GM21786 (cell line): ENCODE data around the gene FUT6.

Source experiments
- ATAC-seq: cut with Tn5 transposase; IDR thresholded peaks from one replicate; pipeline ENCODE4 v1.9.1; 2021; ENCODE audit not compliant: unreplicated experiment

Gene FUT6

DNA sequence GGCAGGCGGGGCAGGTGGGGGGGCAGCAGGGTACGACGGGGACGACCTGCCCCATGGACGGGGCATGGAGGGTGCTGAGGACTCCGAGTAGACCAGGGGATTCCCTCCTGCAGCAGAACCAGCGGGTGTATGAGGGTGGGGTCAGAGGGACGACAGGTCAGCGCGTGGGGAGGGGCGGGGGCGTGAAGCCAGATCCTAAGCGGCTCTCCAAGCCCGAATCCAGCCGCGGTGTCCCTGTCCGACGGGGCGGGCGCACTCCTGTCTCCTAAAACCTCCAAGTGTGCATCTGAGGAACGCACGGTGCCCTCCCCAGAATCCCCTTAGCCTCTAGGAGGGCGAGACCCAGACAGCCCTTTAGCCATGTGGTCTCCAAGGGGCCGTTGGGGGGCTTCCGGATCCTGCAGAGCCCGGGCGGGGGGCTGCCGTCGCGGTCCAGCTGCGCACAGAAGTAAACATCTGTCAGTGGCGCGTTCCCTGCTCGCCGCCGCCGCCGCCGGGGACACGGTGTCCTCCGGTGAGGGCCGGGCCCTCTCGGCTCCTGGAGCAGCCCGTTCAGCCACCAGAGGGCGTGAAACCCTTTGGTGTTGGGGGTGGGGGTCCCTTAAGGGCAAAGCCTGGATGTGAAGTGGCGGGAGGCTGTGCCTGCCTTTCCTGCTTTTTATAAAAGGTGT lies 33.9 kb downstream of the FUT6 start:
- ATAC-seq = no peak

DNA sequence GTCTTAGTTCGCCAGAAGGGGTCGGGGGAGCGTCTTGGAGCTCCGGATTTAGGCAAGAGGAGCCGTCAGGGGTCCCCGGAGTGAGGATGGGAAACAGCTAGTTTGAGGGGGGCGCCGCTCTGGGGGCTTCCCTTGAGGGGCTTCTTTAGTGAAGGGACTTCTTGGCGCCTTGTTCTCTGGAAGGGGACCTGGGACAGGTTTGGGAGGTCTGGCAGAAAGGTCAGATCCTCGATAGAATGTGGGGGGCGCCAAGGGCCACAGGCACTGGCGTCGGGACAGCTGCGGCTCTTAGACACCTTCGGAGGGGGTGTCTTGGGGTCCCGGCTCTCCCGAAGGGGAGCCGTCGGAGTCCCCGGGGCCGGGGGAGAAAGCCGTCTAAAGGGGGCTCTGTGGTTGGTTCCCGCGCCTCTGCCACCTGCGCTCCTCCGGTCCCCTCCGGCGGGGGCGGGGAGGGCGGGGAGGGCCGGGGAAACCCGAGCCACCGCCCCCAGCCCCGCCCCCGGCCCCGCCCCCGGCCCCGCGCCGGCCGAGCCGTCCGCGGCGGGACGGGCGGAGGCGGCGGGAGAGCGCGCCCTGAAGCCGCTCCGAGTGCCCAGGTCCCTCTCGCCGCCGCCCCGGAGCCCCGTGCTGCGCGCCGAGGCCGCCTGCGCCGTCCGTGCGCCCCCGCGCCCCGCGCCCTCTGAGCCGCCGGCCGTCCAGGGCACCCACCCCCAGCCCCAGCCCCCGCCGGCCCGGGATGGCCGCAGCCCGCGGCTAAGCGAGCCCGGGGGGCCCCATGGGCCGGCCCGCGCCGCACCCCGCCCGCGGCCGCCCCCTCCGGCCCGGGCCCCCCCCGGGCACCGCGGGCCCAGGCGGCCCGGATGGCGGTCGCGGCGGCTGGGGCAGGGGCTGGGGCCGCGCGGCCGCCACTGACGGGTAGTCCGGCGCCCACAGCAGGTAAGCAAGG lies 34.7 kb downstream of the FUT6 start, which contains the start of gene NRTN:
NRTN (plus strand) TSS at position 552 of the 946 bp plus-strand sequence. CDS start 19,099 bp downstream, outside the sequence.
- no peak for ATAC-seq

DNA sequence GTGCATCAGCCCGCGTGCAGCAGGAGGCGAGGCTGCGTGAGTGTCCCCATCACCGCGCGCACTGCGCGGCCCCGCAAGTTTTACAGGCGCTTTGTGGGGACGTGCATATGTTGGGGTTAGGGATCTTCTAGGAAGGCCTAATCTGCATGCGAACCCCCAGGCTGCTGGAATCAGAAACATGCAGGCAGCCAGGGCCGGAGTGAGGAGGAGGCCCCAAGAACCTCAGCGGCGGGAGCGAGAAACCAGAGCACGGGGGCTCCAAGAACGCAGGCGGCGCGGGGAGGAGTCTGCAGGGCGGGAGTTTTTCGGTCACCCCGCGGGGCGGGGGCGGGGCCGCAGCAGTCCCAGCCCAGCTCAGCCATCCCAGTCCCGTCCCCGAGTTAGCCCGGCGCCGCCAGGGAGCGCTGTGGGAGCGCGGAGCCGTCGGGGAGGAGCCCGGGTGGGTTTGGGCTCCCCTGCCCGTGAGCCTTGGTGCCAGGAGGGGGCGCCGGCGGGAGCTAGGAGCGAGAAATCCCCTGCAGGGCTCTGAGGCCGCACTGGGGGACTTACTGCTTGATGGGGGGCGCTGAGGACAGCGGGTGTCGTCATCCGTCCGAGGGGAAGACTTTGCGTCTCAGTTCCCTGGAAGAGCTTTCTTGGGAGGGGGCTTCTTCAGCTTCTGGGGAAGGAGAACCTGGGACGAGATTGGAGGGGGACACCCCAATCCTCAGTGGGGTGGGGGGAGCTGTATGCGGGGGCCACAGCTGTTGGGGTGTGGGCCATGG lies 35.6 kb downstream of the FUT6 start:
- peak; percentile 63 for ATAC-seq

DNA sequence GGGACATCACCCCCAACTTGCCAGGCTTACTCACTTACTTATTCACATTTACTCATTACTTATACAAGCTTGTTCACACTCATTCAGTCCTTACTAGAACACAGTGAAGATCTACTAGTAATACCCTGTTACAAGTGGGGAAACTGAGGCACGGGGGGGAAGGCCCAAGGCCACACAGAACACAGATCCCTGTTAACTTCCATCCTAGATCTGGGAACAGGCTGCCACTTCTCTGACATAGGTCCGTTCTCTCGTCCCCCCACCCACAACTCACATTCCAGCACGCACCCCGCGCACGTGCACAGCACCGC lies 36.1 kb downstream of the FUT6 start:
- no peak for ATAC-seq

DNA sequence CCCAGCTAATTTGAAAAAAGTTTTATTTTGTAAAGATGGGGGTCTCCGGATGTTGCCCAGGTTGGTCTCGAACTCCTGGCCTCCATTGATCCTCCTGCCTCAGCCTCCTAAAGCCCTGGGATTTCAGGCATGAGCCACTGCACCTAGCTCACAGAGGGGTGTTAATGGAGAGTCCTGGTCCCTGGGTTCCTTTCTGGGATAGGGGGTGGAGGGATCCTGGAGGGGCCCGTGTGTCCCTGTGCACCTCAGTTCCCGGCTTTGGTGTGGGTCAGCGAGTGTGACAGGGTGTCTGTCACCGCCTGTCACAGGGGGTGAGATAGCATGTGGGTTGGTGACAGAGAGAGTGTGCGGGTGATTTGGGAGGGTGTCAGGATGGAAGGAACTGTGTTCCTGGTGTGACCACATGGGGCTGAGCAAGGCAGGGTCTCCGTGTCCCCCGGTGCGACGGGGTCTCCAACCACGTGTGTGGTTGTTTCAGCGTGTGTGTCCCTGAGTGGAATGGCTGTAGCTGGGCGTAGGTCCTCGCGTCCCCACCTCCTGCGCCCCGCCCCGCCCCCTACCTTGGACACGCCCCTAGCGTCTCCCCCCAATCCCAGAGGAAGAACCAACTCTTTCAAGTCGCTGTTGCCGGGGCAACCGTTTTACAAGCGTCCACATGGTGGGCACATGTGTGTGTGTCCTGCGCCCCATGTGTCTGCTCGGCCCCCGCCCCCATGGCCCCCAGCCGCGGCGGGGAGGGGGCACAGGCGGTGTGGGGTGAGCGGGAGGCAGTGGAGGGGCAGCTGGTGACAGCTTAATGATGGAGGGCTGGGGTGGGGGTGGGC lies 37.5 kb downstream of the FUT6 start:
- no peak for ATAC-seq

DNA sequence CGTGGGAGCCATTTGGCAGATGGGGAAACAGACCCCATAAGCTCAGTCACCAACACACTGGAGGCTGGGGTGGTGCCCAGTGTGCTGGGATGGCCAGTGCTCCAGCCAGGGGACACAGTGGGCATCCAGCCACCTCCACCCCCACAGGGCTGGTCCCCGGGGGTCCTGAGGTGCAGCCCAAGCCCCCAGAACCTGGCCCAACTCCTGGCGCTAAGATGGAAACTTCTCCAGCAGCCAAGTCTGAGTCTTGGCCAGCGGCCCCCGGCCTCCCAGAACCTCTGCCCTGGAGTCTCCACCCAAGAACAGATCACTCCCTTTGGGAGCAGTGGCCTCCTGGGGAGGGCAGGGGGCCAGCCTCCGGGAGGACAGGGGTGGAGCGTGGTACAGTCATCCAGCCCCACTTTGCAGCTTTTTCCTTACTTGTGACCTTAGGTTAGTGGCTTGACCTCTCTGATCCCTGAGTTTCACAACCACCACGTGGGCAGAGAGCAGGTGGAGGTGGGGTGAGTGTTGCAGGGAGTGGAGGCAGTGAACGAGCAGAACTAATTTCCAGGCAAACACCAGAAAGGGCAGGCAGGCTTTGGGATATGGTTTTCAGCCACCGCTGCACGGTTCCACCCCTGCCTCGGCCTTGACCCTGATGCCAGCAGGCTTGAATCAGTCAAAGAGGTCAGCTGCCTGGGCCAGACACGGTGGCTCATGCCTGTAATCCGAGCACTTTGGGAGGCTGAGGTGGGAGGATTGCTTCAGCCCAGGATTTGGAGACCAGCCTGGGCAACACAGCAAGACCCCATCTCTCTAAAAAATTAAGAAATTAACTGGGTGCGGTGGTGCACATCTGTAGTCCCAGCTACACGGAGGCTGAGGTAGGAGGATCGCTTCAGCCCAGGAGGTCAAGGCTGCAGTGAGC lies 38.9 kb downstream of the FUT6 start:
- ATAC-seq = no peak

DNA sequence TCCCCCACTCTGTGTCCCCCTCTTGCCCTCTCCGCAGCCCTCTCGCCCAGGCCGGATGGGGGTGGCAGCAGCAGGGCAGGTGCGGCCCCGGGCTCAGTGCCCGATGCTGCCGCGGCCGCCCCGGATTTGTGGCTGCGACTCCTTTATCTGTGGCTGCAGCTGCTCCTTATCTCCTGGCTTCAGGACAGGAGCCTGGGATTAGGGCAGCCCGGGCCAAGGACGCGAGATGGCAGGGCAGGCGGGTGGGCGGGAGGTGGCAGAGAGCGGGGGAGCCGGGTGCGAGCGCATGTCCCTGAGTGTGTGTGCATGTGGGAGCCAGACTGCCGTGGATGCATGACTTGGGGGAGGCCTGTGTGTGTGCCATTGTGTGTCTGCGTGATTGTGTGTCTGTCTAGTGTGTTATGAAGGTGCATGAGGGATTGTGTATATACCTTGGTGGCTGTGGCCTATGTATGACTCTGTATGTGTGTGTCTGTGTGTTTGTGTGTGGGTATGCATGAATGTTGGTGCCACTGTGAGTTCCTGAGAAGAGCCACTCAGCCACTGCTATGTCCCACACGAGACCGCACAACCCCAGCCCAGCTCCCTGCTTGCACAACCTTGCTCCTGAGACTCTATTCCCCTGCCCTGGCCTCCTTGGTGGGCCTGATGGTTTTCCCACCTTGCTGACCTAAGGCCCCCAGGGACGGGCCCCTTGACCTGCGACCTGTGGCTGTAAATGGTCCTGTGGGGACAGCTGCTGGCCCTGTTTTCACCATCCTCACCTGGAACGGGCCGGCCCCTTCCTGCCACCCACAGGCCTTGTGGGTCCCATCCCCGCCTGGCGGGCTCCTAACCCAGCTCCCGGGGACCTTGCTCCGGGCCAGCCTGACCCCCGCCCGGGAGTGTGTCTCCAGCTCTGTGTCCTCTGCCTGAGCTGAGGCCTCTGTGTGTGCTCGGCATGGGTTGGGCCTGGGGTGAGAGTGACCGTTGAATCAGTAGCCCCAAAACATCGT lies 40.0 kb downstream of the FUT6 start:
- no peak for ATAC-seq

DNA sequence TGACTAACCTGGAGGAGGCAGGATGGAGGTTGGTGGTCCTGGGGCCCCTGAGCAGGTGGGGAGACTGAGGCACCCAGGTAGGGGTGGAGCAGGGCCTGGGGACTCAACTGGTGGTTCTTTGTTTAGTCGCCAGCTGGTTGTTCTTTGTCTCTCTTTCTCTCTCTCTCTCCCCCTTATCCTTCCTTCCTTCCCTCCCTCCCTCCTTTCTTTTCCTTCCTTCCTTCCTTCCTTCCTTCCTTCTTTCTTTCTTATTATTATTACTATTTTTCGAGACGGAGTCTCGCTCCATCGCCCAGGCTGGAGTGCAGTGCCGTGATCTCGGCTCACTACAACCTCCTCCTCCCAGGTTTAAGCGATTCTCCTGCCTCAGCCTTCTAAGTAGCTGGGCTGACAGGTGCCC lies 41.3 kb downstream of the FUT6 start:
- ATAC-seq = no peak

DNA sequence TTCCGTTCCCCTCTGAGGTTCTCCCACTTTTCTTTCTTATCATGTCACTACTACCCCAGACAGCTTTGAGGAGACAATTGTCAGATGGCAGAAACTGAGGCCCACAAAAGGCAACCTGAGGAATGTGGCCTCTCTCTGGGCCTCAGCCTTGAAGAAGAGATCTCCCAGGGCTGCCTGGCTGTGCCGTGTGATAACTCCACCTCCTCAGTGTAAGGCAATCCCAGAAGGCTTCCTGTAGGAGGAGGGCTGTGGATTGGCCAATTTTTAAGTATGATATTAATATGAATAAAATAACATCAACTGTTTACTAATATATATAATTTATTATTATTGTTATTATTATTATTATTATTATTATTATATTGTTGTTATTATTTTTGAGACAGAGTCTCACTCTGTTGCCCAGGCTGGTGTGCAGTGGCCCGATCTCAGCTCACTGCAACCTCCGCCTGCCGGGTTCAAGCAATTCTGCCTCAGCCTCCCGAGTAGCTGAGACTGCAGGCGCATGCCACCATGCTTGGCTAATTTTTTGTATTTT lies 44.1 kb downstream of the FUT6 start:
- no peak for ATAC-seq

DNA sequence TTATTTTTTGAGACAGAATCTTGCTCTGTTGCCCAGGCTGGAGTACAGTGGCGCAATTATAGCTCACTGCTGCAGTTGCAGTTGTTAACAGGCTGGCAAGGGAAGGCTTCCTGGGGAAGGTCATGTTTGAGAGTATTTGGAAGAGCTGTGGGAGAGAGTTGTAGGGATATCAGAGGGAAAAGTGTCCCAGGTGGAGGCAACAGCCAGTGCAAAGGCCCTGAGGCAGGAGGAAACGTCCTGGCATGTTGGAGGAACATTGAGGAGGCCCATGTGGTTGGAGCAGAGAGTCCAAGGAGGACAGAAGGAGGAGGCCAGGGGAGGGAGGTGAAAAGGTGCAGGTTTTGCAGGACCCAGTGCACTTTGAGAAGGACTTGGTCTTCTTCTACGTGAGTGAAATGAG lies 46.3 kb downstream of the FUT6 start:
- ATAC-seq = no peak

DNA sequence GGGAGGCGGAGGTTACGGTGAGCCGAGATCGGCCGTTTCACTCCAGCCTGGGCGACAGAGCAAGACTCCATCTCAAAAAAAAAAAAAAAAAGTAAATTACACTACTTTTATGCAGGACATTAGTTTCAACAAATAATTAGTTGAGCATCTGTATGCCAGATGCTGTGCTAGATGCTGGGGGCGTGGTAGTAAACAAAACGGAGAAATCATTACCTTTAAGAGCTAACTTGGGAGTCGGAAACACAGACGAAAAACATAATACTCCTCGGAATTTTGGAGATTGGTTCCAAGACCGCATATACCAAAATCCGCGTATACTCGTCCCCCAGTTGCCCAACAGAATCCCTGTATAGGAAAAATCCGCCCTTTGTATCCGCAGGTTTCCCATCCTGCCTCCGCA lies 47.3 kb downstream of the FUT6 start:
- no peak for ATAC-seq

DNA sequence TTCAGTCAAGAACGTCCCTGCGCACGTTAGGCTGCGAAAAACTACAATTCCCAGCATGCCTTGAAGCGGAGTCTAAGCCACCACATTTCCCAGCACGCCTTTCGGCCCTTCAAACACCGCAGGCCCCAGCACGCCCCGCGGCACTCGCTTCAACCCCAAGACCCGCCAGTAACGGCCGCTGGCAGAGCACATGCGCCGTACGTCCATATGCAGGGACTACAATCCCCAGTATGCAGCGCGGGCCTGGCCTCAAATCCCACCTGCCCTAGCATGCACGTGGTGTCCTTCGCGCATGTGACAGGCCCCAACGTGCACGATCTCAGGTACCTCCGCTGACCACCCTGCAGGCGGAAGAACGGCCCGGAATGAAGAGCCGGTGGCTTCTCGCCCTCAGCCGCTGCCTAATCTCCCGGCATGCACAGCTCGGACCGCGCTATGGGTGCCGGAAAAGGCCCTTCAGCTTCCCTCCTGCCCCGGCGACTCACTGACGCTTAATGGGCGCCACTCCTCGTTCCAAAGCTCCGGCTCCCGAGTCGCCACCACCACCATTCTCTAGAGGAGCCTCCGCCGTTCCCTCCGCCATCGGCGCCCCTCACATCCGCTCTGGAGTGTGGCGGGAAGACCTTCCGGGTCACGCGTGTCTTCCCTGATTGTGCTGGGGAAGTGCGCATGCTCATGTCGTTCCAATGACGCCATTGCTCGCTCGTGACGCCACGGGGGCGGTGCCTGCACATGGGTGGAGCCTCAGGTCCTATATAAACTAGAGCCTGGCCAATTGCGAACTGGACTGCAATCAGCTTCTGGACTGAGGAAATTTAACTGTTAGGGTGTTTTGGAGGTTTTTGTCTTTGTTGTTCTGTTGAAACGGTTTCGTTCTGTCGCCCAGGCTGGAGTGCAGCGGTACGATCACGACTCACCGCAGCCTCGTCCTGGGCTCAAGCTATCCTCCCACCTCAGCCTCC lies 48.7 kb downstream of the FUT6 start, which contains the start of gene DUS3L:
DUS3L (minus strand) TSS at position 605 of the 962 bp plus-strand sequence; CDS start at position 583, 22 bp downstream.
- ATAC-seq = peak; percentile 85

DNA sequence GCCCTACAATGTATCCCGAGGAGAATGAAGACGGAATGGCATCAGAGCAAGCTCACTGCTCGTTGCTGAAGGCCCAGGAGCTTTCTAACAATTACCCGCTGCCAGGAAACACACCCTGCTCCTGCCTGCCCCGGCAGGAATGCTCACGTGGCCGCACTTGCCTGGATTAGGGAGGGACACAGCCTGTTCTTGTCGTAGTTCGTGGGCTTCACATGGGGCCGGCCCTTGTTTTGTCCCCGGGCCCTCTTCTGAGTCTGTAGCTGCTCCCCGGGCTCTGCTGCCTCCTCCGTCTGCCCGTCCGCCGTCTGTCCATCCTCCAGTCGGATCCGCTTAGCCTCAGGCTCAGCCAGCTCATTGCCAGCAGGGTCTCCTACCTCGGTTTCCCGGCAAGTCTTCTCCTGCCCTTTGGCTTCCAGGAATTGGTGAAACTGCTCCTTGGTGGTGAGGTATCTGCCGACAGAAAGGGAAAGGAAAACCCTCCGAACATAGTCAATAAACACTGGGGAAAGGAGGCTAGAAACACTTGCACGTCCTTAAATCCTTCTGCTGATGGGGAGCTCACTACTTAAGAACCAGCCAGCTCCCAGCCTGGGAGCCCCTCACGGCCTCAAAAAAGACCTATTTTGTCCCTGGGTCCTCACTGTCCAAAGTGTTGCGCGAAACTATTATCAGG lies 49.5 kb downstream of the FUT6 start:
- no peak for ATAC-seq

DNA sequence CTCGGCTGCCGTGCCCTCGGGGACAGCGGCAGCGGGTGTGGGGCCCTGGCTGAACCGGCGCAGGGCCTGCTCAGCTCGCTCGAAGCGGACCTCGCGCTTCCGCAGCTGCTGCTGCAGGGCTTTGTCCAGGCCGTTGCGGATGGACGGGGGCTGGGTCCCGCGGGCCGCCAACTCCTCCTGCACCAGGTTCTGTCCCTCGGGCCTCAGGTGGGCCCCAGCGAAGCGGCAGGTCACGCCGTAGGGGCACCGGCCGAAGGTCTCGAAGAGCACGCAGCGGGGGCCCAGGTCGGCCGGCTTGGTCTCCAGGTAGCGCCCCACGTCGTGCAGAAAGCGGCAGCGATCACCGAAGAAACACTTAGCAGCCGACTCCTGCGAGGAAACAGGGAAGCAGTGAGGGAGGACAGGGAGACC lies 50.1 kb downstream of the FUT6 start:
- ATAC-seq = no peak

DNA sequence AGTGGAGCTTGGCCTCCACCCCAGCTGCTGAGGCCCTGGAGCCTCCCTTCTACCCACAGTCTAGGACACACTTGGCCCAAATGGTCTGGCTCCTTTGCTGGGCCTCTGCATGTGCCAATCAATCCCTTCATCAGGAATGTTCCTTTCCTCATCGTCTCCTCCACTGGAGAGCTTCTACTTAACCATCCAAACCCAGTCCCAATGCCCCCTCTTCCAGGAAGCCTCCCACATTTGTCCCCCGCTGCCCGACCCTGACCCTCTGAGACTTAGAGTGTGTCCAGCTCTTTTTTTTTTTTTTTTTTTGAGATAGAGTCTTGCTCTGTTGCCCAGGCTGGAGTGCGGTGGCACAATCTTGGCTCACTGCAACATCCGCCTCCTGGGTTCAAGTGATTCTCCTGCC lies 51.1 kb downstream of the FUT6 start:
- no peak for ATAC-seq

DNA sequence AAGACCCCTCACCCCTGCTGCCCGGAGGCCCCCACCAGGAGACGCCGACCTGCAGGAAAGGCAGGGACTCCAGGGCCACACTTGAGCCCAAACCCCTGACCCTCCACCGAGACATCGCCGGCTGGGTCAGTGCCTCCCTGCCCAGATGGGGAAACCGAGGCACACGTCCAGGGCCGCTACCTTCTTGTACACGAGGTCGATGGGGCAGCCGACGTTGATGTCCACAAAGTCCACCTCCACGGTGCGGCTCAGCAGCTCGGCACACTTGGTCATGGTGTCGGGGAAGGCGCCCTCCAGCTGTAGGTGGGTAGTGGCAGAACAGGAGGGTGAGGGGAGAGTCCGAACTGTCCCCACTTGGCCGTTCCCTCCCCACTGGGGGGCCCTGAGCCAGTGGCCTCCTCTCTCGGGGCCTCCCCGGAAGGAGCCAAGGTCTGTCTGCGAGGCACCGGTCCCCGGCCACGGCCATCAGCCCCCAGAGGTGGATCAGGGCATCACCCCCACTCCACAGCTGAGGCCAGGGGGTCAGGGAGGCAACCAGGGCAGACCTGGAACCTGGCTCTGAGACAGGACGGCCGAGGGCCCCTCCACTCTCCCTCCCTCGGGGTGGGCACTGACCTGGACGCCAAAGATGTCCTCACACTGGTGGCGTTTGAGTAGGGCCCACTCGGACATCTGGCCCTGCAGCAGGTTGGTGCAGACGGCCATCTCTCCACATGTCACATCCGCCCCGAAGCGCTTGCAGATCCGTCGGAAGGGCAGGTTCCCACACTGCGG lies 51.9 kb downstream of the FUT6 start:
- ATAC-seq = no peak
